OCI-LY1 (cell line): ENCODE measurements around the gene FBXW9.

Source experiments
- H2AFZ ChIP-seq: fragments of 200-600 bp; sonication (generic), shearing (Covaris generic); 2 replicates; pipeline ENCODE4 v1.6.0; 2014; ENCODE audit warnings: antibody characterized with exemption, mild to moderate bottlenecking, low read length
- H3F3A ChIP-seq: fragments of 200-600 bp; sonication (generic), shearing (Covaris generic); 2 replicates; pipeline ENCODE4 v1.6.0; 2014; ENCODE audit warnings: mild to moderate bottlenecking, antibody characterized with exemption, low read length, moderate library complexity; ENCODE audit not compliant: insufficient read depth
- H3K27ac ChIP-seq: fragments of 200-600 bp; sonication (generic); 2 replicates; pipeline ENCODE4 v1.5.1; 2014; ENCODE audit warnings: low read length, mixed run types, mild to moderate bottlenecking, low read depth; ENCODE audit not compliant: poor library complexity, severe bottlenecking
- H3K27me3 ChIP-seq: fragments of 200-600 bp; sonication (generic); 2 replicates; pipeline ENCODE4 v1.6.0; 2014; ENCODE audit warnings: antibody characterized with exemption, mild to moderate bottlenecking, low read length, moderate library complexity; ENCODE audit not compliant: insufficient read depth
- H3K36me3 ChIP-seq: fragments of 200-600 bp; sonication (generic); 2 replicates; pipeline ENCODE4 v1.6.1; 2014; ENCODE audit warnings: mild to moderate bottlenecking, antibody characterized with exemption, low read length, moderate library complexity, mixed read lengths; ENCODE audit not compliant: insufficient read depth
- H3K4me1 ChIP-seq: fragments of 200-600 bp; sonication (generic); 2 replicates; pipeline ENCODE4 v1.5.1; 2014; ENCODE audit warnings: mild to moderate bottlenecking, low read length, moderate library complexity; ENCODE audit not compliant: insufficient read depth, severe bottlenecking
- H3K4me2 ChIP-seq: fragments of 200-600 bp; sonication (generic), shearing (Covaris generic); 2 replicates; pipeline ENCODE4 v1.6.1; 2014; ENCODE audit warnings: low read length
- H3K4me3 ChIP-seq: fragments of 200-600 bp; sonication (generic); 2 replicates; pipeline ENCODE4 v1.5.1; 2014; ENCODE audit warnings: low read length, low read depth, mild to moderate bottlenecking, mixed read lengths; ENCODE audit not compliant: poor library complexity, severe bottlenecking
- H3K79me2 ChIP-seq: fragments of 200-600 bp; shearing (Covaris generic); 2 replicates; pipeline ENCODE4 v1.6.1; 2016; ENCODE audit warnings: mixed run types, low read length, mixed read lengths; ENCODE audit not compliant: insufficient read depth
- H3K9ac ChIP-seq: fragments of 200-600 bp; sonication (generic), shearing (Covaris generic); 2 replicates; pipeline ENCODE4 v1.6.1; 2014; ENCODE audit warnings: mild to moderate bottlenecking, low read length, mixed read lengths
- H3K9me2 ChIP-seq: fragments of 200-600 bp; sonication (generic), shearing (Covaris generic); 2 replicates; pipeline ENCODE4 v1.6.1; 2014; ENCODE audit warnings: low read depth, mild to moderate bottlenecking, low read length, mixed read lengths
- H3K9me3 ChIP-seq: fragments of 200-600 bp; shearing (Covaris generic); 2 replicates; pipeline ENCODE4 v1.6.1; 2014; ENCODE audit warnings: low read length, mixed read lengths
- H4K20me1 ChIP-seq: fragments of 200-600 bp; sonication (generic), shearing (Covaris generic); 2 replicates; pipeline ENCODE4 v1.6.0; 2016; ENCODE audit warnings: mild to moderate bottlenecking, low read length; ENCODE audit not compliant: insufficient read depth
- EZH2 ChIP-seq: fragments of 200-600 bp; sonication (generic), shearing (Covaris generic); IDR thresholded peaks from 2 replicates; pipeline ENCODE4 v1.8.0; 2017; ENCODE audit warnings: borderline replicate concordance, mixed run types, mild to moderate bottlenecking, antibody characterized with exemption, low read length, moderate library complexity, mixed read lengths
- TF ChIP-seq, protein P1 (sequence below): fragments of 200-600 bp; sonication (generic), shearing (Covaris generic); IDR thresholded peaks from 2 replicates; pipeline ENCODE4 v1.5.1; 2017; ENCODE audit warnings: mild to moderate bottlenecking, antibody characterized with exemption, low read length, moderate library complexity, mixed read lengths

FBXW9 gene

GRCh38 chr19:12668346-12668745, 28.1 kb downstream of the FBXW9 start:
- Histone ChIP-seq H4K20me1 (no peaks in the 10 kb centered on the region), H3K9ac (peak overlapping the region; percentile 88), H3K4me1 (peaks cover 43% of the 10 kb centered on the region), H3K4me3 (peak overlapping the region; percentile 86), H2AFZ (no peak overlapping the region), H3F3A (no peaks in the 10 kb centered on the region), H3K79me2 (no peaks in the 10 kb centered on the region), H3K27me3 (no peaks in the 10 kb centered on the region), H3K27ac (no peak overlapping the region), H3K36me3 (peaks cover 29% of the 10 kb centered on the region), H3K9me2 (no peaks in the 10 kb centered on the region), H3K9me3 (no peaks in the 10 kb centered on the region), H3K4me2 (peak overlapping the region; percentile 73)
- no peak for TF ChIP-seq EZH2
- TF ChIP-seq, protein P1, sequence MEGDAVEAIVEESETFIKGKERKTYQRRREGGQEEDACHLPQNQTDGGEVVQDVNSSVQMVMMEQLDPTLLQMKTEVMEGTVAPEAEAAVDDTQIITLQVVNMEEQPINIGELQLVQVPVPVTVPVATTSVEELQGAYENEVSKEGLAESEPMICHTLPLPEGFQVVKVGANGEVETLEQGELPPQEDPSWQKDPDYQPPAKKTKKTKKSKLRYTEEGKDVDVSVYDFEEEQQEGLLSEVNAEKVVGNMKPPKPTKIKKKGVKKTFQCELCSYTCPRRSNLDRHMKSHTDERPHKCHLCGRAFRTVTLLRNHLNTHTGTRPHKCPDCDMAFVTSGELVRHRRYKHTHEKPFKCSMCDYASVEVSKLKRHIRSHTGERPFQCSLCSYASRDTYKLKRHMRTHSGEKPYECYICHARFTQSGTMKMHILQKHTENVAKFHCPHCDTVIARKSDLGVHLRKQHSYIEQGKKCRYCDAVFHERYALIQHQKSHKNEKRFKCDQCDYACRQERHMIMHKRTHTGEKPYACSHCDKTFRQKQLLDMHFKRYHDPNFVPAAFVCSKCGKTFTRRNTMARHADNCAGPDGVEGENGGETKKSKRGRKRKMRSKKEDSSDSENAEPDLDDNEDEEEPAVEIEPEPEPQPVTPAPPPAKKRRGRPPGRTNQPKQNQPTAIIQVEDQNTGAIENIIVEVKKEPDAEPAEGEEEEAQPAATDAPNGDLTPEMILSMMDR: no peak

- H3K27me3 ChIP-seq: no peaks in the 10 kb centered on the region
- TF ChIP-seq, protein P1: no peak
- no peak for TF ChIP-seq EZH2
- no peak overlapping the region for H3K27ac ChIP-seq
- H3F3A ChIP-seq: no peaks in the 10 kb centered on the region
- peaks cover 30% of the 10 kb centered on the region for H3K36me3 ChIP-seq
- no peaks in the 10 kb centered on the region for H3K9me2 ChIP-seq
- no peak overlapping the region for H2AFZ ChIP-seq
- peaks cover 43% of the 10 kb centered on the region for H3K4me1 ChIP-seq
- H3K9me3 ChIP-seq: no peaks in the 10 kb centered on the region
- no peaks in the 10 kb centered on the region for H4K20me1 ChIP-seq
- H3K9ac ChIP-seq: peak overlapping the region; percentile 88; the same call in 1 of the 2 replicates
- H3K79me2 ChIP-seq: no peaks in the 10 kb centered on the region
- peak overlapping the region; percentile 73 for H3K4me2 ChIP-seq
- H3K4me3 ChIP-seq: peak overlapping the region; percentile 86
These were observed 28.6 kb downstream of the FBXW9 start for GRCh38 chr19:12667731-12668302.

- peak within 1 kb of the TSS; percentile 78 for H3K27ac ChIP-seq
- H4K20me1 ChIP-seq: no peaks in the 10 kb centered on the region
- no peaks in the 10 kb centered on the region for H3K9me3 ChIP-seq
- peak within 1 kb of the TSS; percentile 81 for H3K9ac ChIP-seq
- H3K4me1 ChIP-seq: peaks cover 43% of the 10 kb centered on the region
- H3K4me2 ChIP-seq: peak within 1 kb of the TSS; percentile 93
- H3K36me3 ChIP-seq: peaks cover 32% of the 10 kb centered on the region
- peak within 1 kb of the TSS; percentile 87 for H3K4me3 ChIP-seq
- no peaks in the 10 kb centered on the region for H3K27me3 ChIP-seq
- no peaks in the 10 kb centered on the region for H3F3A ChIP-seq
- TF ChIP-seq EZH2: no peak
- TF ChIP-seq, protein P1: no peak
- no peaks in the 10 kb centered on the region for H3K9me2 ChIP-seq
- no peak within 1 kb of the TSS for H2AFZ ChIP-seq
- H3K79me2 ChIP-seq: no peaks in the 10 kb centered on the region
These were observed 30.0 kb downstream of the FBXW9 start, which contains the start of the genes MAN2B1 and WDR83 for GRCh38 chr19:12666265-12667048. TSS of gene MAN2B1 (minus strand) at chr19:12666742. CDS start at chr19:12666701, 41 bp downstream. TSS of gene WDR83 (plus strand) at chr19:12666807. CDS start at chr19:12669791, 2,984 bp downstream.
